Osteocyte (in vitro differentiated cells): ENCODE measurements around the gene TMEM120B. TPM values are rescaled to one million over a fixed set of nuclear protein-coding genes. Genes with fewer than 3 reads are reported as not detected.

Experiments
- DNase-seq: peaks from one replicate; pipeline ENCODE4 v3.0.0; 2021; ENCODE audit warnings: mixed read lengths; ENCODE audit not compliant: unreplicated experiment; ENCODE audit errors: extremely low spot score
- H3K27ac Mint-ChIP-seq: one replicate; pipeline ENCODE4 v1.8.0; 2021; ENCODE audit warnings: mild to moderate bottlenecking, mixed read lengths; ENCODE audit not compliant: unreplicated experiment
- H3K27me3 Mint-ChIP-seq: one replicate; pipeline ENCODE4 v1.8.0; 2021; ENCODE audit warnings: mixed read lengths; ENCODE audit not compliant: unreplicated experiment
- H3K36me3 Mint-ChIP-seq: one replicate; pipeline ENCODE4 v1.8.0; 2021; ENCODE audit warnings: mixed read lengths; ENCODE audit not compliant: unreplicated experiment
- H3K4me1 Mint-ChIP-seq: one replicate; pipeline ENCODE4 v1.8.0; 2021; ENCODE audit warnings: mixed read lengths; ENCODE audit not compliant: unreplicated experiment
- H3K4me3 Mint-ChIP-seq: one replicate; pipeline ENCODE4 v1.8.0; 2021; ENCODE audit warnings: mild to moderate bottlenecking, moderate library complexity, mixed read lengths; ENCODE audit not compliant: unreplicated experiment
- H3K9me3 Mint-ChIP-seq: one replicate; pipeline ENCODE4 v1.8.0; 2021; ENCODE audit warnings: mixed read lengths; ENCODE audit not compliant: unreplicated experiment
- total RNA-seq: library from RNA; stranded (reverse); gene quantifications from 2 replicates; pipeline ENCODE4 v1.2.1, GENCODE V29; 2021
- TF ChIP-seq, protein P1 (sequence below): fragments of 200-600 bp; sonication (generic); IDR thresholded peaks from 2 replicates; pipeline ENCODE4 v1.5.0; 2021; ENCODE audit warnings: antibody characterized with exemption, mild to moderate bottlenecking, moderate library complexity

The TMEM120B gene
- total RNA-seq, 1 donor from 2014 or later: 13.2 TPM

DNA sequence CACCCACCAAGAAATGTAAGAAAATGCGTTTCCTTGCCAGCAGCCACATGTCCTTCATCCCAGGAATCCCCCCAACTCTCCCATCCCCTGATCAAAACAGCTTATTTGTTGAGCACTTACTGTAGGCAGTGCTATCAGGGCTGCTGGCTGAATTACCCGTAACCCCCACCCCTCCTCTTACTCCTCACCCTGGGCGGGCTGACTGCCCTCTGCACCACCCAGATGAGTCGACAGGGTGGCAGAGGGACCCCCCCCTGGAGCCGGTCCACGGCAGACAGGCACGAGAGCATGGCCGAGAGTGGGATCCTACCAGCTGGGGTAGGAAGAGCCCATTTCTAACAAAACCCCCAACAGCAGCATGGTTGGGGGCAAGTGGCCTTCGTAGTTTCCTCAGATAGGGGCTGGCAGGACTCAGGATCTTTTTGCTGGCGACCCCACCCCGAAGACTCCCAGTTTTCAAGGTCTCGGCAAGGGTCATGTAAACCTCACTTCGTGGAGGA lies 82.0 kb downstream of the TMEM120B start:
- no peak for DNase-seq
- Mint-ChIP-seq H3K36me3 (peaks cover 10% of the 10 kb centered on the region), H3K4me1 (peaks cover 53% of the 10 kb centered on the region), H3K27ac (peak overlapping the region; percentile 95), H3K27me3 (no peaks in the 10 kb centered on the region), H3K4me3 (peak overlapping the region; percentile 70), H3K9me3 (no peaks in the 10 kb centered on the region)
- TF ChIP-seq, protein P1, sequence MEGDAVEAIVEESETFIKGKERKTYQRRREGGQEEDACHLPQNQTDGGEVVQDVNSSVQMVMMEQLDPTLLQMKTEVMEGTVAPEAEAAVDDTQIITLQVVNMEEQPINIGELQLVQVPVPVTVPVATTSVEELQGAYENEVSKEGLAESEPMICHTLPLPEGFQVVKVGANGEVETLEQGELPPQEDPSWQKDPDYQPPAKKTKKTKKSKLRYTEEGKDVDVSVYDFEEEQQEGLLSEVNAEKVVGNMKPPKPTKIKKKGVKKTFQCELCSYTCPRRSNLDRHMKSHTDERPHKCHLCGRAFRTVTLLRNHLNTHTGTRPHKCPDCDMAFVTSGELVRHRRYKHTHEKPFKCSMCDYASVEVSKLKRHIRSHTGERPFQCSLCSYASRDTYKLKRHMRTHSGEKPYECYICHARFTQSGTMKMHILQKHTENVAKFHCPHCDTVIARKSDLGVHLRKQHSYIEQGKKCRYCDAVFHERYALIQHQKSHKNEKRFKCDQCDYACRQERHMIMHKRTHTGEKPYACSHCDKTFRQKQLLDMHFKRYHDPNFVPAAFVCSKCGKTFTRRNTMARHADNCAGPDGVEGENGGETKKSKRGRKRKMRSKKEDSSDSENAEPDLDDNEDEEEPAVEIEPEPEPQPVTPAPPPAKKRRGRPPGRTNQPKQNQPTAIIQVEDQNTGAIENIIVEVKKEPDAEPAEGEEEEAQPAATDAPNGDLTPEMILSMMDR: no peak

- H3K4me1 Mint-ChIP-seq: peaks cover 52% of the 10 kb centered on the region
- peak; percentile 95 for DNase-seq
- H3K27me3 Mint-ChIP-seq: no peaks in the 10 kb centered on the region
- H3K4me3 Mint-ChIP-seq: peak overlapping the region; percentile 67
- peak overlapping the region; percentile 95 for H3K27ac Mint-ChIP-seq
- TF ChIP-seq, protein P1: peak; percentile 95
- H3K36me3 Mint-ChIP-seq: peaks cover 10% of the 10 kb centered on the region
- no peaks in the 10 kb centered on the region for H3K9me3 Mint-ChIP-seq
Observed at GRCh38 chr12:121795034-121795968, 82.7 kb downstream of the TMEM120B start.

GRCh38 chr12:121796855-121797751 lies 84.6 kb downstream of the TMEM120B start:
- Mint-ChIP-seq H3K27ac (peak overlapping the region; percentile 92), H3K9me3 (no peaks in the 10 kb centered on the region), H3K4me3 (peak overlapping the region; percentile 68), H3K27me3 (no peaks in the 10 kb centered on the region), H3K4me1 (peaks cover 55% of the 10 kb centered on the region), H3K36me3 (peaks cover 17% of the 10 kb centered on the region)
- no peak for DNase-seq
- TF ChIP-seq, protein P1: peak; percentile 42

- Mint-ChIP-seq H3K36me3 (peaks cover 17% of the 10 kb centered on the region), H3K27me3 (no peaks in the 10 kb centered on the region), H3K9me3 (no peaks in the 10 kb centered on the region), H3K4me3 (peak overlapping the region; percentile 77), H3K27ac (peak overlapping the region; percentile 92), H3K4me1 (peaks cover 51% of the 10 kb centered on the region)
- TF ChIP-seq, protein P1: no peak
- no peak for DNase-seq
Observed at GRCh38 chr12:121797937-121798786, 85.6 kb downstream of the TMEM120B start.
